Gastroesophageal sphincter (tissue), 3 donors: Measurements from ENCODE around the gene MED28.

Experiments
- CTCF ChIP-seq, 4 experiments: fragments of 200-600 bp in 2 of 4; fragments of 450-650 bp in 2 of 4; sonication (generic) in 1 of 4; IDR thresholded peaks; one replicate each; pipeline ENCODE4 v1.5.1; 2017 to 2019; ENCODE audit warnings: antibody characterized with exemption in 4 of 4, mild to moderate bottlenecking in 2 of 4, moderate library complexity in 2 of 4
- POLR2A ChIP-seq, 2 donors: fragments of 450-650 bp; IDR thresholded peaks; one replicate each; pipeline ENCODE4 v1.6.1; 2017; ENCODE audit warnings: antibody characterized with exemption in 2 of 2, mild to moderate bottlenecking in 2 of 2, moderate library complexity in 1 of 2

GRCh38 chr4:17587094-17587822, 27.2 kb upstream of the MED28 start:
- TF ChIP-seq POLR2A (IDR thresholded peaks at IDR 0.05) = no peak
- no peak for TF ChIP-seq CTCF (IDR thresholded peaks at IDR 0.05)
